ENCODE measurements around the gene CARD14.
"Not testable (repeated sequence)": the region's sequence is repeated elsewhere in the genome, so short reads cannot be mapped to it uniquely, and the experiment has no call there.

CARD14 gene

DNA sequence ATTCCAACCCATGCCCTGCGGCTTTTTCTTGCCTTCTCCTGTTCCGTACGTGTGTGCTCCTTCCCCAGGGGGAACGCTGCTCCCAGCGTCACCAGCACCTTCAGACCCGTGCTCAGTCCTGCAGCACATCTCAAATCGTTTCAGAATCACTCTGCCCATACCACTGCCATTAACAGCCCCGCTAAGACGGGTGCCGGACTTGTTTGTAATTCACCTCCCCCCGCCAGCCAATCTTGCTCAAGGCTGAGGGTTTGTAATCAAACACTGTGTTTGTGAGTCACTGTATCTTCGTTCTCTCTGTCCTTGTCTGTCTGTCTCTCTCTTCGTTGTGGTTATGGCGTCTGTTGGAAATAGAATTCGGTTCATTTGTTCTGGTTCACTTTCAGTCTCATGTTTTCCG lies 17.3 kb downstream of the CARD14 start:
- Mint-ChIP-seq H3K27ac (no peak overlapping the region), H3K9me3 (ENCODE audit: low read depth) (no peaks in the 10 kb centered on the region), H3K36me3 (no peaks in the 10 kb centered on the region), H3K4me3 (no peak overlapping the region), H3K27me3 (peaks cover 2% of the 10 kb centered on the region), H3K4me1 (ENCODE audit: low read depth) (no peaks in the 10 kb centered on the region)

DNA sequence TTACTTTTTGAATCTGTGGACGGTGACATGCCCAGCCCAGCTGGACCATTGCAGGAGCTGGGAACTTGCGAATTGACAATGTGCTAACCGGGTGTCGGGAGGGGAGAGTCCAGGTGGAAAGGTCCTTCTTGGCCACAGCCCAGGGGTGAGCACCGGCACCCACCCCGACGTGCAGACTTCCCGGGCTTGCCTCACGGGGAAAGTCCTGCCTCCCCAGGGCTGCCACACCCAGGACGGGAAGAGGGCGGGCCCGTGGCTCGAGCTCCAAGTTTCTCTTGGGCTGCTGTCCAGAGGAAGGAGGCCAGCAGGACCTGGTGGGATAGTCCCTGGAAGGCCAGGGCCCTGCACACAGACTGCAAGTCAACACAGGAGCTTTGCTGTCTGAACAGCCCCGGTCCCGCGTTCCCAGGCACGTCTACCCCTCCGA lies 17.7 kb downstream of the CARD14 start:
- H3K27me3 Mint-ChIP-seq: peaks cover 2% of the 10 kb centered on the region

DNA sequence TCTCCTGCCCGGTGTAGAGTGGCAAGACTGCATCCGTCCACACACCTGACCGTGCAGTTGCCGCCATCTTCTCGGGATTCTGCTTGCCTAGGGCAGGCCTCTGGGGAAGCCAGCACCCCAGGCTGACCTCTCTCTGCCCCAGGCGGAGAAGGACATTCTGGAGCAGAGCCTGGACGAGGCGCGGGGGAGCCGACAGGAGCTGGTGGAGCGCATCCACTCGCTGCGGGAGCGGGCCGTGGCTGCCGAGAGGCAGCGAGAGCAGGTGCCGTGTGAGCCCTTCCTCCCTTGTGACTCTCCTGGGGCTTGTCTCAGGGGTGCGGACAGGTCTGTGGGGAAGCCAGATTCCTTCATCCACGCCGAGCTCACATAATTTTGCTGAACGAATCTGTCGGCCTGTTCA lies 19.8 kb downstream of the CARD14 start:
- Mint-ChIP-seq H3K4me3 (no peak overlapping the region), H3K36me3 (no peaks in the 10 kb centered on the region), H3K27me3 (peaks cover 2% of the 10 kb centered on the region), H3K4me1 (ENCODE audit: low read depth) (no peaks in the 10 kb centered on the region), H3K9me3 (ENCODE audit: low read depth) (no peaks in the 10 kb centered on the region), H3K27ac (no peak overlapping the region)

More for the DNA sequence above, 17.7 kb downstream of the CARD14 start:
- Mint-ChIP-seq H3K9me3 (ENCODE audit: low read depth) (no peaks in the 10 kb centered on the region), H3K36me3 (no peaks in the 10 kb centered on the region), H3K4me3 (no peak overlapping the region), H3K4me1 (ENCODE audit: low read depth) (no peaks in the 10 kb centered on the region), H3K27ac (no peak overlapping the region)

DNA sequence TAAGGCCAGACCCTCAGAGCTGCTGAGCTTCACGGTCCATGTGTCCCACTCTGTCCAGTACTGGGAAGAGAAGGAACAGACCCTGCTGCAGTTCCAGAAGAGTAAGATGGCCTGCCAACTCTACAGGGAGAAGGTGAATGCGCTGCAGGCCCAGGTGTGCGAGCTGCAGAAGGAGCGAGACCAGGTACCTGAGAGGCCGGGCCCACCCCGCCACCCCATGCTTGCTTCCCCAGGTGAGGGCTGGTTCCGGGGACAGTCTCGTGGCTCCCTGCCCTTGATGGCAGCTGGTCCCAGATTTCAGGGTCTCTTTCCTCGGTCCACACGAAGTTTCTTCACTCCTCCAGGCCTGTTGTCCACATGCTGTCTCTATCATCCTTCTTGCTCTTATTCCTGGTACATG lies 20.9 kb downstream of the CARD14 start:
- no peaks in the 10 kb centered on the region for H3K36me3 Mint-ChIP-seq
- H3K27me3 Mint-ChIP-seq: peaks cover 2% of the 10 kb centered on the region
- H3K27ac Mint-ChIP-seq: no peak overlapping the region
- H3K9me3 Mint-ChIP-seq (ENCODE audit: low read depth): no peaks in the 10 kb centered on the region
- no peaks in the 10 kb centered on the region for H3K4me1 Mint-ChIP-seq (ENCODE audit: low read depth)
- no peak overlapping the region for H3K4me3 Mint-ChIP-seq

DNA sequence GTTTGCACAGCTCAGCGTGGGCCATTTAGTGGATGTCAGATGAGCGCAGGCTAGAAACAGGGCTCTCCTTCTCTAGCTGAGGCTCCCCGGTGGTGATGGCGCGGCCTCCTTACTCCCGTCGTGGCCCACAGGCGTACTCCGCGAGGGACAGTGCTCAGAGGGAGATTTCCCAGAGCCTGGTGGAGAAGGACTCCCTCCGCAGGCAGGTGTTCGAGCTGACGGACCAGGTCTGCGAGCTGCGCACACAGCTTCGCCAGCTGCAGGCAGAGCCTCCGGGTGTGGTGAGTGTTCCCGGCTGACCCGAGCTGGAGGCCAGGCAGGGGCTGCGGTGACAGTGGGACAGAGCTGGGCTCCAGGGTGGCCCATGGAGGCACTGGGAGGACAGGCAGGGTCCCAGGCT lies 21.4 kb downstream of the CARD14 start:
- Mint-ChIP-seq H3K9me3 (ENCODE audit: low read depth) (no peaks in the 10 kb centered on the region), H3K27me3 (peaks cover 2% of the 10 kb centered on the region), H3K4me1 (ENCODE audit: low read depth) (no peaks in the 10 kb centered on the region), H3K4me3 (no peak overlapping the region), H3K27ac (no peak overlapping the region), H3K36me3 (no peaks in the 10 kb centered on the region)

DNA sequence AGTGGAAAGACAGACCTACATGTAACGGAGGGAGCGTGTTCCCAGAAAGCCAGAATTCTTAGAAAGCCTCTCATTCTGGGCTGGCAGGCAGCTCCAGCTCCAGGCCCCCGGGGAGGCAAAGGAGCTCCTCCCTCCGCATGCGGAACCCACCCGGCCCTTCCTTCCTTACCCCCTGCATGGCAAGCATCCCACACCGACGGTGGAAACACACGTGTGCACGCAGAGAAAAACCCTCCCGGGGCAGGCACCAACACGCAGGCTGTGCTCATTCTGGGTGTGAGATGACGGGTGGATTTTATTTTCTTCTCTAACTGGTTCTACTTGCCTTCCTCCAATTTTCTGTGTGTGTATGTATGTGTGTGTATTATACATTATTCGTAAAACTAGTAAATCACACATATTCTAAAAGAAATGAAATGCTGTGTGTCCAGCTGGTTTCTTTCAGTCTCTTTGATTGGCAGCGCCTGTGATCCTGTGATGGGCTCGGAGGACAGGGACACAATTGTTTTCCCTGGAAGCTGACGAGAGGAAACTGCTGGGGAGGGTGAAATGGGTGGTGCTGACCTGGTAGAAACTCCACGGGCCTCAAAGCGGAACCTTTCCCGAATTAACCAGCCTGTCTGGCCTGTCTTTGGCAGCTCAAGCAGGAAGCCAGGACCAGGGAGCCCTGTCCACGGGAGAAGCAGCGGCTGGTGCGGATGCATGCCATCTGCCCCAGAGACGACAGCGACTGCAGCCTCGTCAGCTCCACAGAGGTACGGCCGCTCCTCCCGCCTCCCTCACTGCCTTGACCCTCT lies 22.2 kb downstream of the CARD14 start:
- H3K36me3 Mint-ChIP-seq: no peaks in the 10 kb centered on the region
- no peak overlapping the region for H3K27ac Mint-ChIP-seq
- no peaks in the 10 kb centered on the region for H3K4me1 Mint-ChIP-seq (ENCODE audit: low read depth)
- peaks cover 2% of the 10 kb centered on the region for H3K27me3 Mint-ChIP-seq
- H3K9me3 Mint-ChIP-seq (ENCODE audit: low read depth): no peaks in the 10 kb centered on the region
- H3K4me3 Mint-ChIP-seq: no peak overlapping the region

DNA sequence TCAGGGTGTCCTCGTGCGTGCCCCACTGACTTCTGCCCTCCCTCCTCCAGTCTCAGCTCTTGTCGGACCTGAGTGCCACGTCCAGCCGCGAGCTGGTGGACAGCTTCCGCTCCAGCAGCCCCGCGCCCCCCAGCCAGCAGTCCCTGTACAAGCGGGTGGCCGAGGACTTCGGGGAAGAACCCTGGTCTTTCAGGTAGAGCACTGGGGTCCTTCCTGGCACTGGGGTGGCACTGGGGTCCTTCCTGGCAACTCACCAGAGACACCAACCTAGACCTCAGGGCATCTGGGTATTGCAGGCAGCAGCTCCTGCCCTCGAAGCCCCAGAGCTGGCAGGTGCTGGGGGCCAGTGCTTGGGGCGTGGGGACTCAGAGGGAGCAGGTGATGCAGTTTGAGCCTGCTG lies 25.3 kb downstream of the CARD14 start:
- Mint-ChIP-seq H3K27me3 (peaks cover 2% of the 10 kb centered on the region), H3K4me3 (no peak overlapping the region), H3K36me3 (no peaks in the 10 kb centered on the region), H3K9me3 (ENCODE audit: low read depth) (no peaks in the 10 kb centered on the region), H3K4me1 (ENCODE audit: low read depth) (no peaks in the 10 kb centered on the region), H3K27ac (no peak overlapping the region)

DNA sequence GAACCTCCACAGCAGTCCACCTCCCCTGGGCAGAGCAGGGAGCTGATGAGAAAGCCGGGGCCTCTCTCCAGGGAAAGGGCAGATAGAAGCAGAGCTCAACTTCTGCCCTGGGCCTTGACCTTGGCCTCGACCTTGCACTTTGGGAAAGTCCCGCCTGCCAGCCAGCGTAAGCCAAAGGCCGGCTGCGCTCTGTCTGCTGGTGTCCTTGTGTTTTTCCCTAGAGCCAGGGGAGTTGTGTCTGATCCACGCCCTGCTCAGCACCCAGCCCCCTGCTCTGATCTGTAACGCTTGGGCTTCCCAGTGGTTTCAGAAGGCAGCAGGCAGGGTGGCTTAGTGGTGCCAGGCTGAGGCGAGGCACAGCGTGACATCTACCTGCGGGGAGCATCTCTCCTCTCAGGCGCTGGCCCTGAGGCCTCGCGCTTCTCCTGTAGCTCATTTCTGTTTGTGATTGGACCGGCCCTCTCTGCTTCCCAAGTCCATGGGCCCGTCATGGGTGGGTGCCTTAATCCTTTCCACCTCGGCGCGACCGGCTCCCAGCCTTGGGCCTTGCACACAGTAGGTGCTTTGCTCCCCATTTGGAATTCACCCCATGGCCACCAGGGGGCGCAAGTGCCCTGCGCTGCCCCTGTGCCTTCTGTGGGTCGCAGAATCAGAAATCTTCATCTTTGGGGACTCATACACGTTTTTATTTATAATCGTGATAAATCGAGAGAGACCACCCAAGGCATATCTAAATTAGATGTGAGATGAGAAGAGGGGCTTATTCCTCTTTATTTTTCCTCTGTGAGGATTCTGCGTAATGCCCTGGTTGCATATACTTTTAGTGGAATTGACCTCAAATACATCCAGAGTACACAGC lies 26.1 kb downstream of the CARD14 start:
- Mint-ChIP-seq H3K4me1 (ENCODE audit: low read depth) (no peaks in the 10 kb centered on the region), H3K36me3 (no peaks in the 10 kb centered on the region), H3K4me3 (no peak overlapping the region), H3K9me3 (ENCODE audit: low read depth) (no peaks in the 10 kb centered on the region), H3K27ac (peak overlapping the region; percentile 29), H3K27me3 (peaks cover 2% of the 10 kb centered on the region)

DNA sequence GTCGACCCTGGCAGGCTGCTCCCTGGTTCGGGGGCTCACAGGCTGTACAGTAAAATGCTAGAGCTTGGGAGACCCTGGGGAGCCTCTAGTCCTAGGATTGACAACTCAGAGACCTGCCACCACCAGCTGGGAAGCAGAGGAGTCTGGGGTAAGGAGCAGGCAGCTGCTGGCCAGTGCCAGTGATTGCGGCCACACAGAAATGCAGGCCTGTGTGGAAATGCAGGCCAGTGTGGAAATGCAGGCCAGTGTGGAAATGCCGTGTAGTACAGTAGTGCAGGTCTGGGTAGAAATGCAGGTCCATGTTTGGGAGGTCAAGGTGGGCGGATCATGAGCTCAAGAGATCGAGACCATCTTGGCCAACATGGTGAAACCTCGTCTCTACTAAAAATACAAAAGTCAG lies 26.8 kb downstream of the CARD14 start:
- no peak overlapping the region for H3K27ac Mint-ChIP-seq
- no peaks in the 10 kb centered on the region for H3K36me3 Mint-ChIP-seq
- no peak overlapping the region for H3K4me3 Mint-ChIP-seq
- no peaks in the 10 kb centered on the region for H3K9me3 Mint-ChIP-seq (ENCODE audit: low read depth)
- no peaks in the 10 kb centered on the region for H3K4me1 Mint-ChIP-seq (ENCODE audit: low read depth)
- peaks cover 2% of the 10 kb centered on the region for H3K27me3 Mint-ChIP-seq

DNA sequence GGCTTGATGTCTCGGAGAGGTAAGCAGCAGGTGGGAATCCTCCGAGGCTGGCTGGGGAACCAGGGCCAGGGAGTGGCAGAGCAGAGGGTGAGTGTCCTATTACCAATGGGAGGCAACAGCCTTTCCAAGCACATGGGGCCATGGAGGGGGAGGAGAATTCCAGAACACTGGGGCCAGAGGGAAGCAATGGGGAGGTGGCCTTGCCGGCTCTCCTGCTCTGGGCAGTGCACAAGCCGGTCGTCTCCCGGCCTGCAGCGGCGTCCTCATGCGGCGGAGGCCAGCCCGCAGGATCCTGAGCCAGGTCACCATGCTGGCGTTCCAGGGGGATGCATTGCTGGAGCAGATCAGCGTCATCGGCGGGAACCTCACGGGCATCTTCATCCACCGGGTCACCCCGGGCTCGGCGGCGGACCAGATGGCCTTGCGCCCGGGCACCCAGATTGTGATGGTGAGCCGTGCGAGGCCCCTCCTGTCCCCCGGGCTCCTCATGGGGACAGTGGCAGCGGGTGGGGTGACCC lies 28.4 kb downstream of the CARD14 start:
- no peak overlapping the region for H3K27ac Mint-ChIP-seq
- H3K36me3 Mint-ChIP-seq: no peaks in the 10 kb centered on the region
- H3K4me3 Mint-ChIP-seq: no peak overlapping the region
- H3K4me1 Mint-ChIP-seq (ENCODE audit: low read depth): no peaks in the 10 kb centered on the region
- H3K9me3 Mint-ChIP-seq (ENCODE audit: low read depth): no peaks in the 10 kb centered on the region
- H3K27me3 Mint-ChIP-seq: no peaks in the 10 kb centered on the region

DNA sequence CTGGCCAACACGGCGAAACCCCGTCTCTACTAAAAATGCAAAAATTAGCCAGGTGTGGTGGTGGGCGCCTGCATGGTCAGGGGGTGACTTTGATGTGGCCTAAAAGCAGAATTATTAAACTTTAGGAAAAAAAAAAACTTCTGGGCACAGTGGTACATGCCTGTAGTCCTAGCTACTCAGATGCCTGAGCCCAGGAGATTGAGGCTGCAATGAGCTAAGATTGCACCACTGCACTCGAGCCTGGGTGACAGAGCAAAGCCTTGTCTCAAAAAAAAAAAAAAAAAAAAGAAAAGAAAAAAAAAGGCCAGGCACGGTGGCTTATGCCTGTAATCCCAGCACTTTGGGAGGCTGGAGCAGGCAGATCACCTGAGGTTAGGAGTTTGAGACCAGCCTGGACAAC lies 29.5 kb downstream of the CARD14 start:
- not testable (repeated sequence) for H3K27me3 Mint-ChIP-seq; H3K4me1 Mint-ChIP-seq (ENCODE audit: low read depth); H3K4me3 Mint-ChIP-seq; H3K9me3 Mint-ChIP-seq (ENCODE audit: low read depth); H3K36me3 Mint-ChIP-seq; H3K27ac Mint-ChIP-seq

DNA sequence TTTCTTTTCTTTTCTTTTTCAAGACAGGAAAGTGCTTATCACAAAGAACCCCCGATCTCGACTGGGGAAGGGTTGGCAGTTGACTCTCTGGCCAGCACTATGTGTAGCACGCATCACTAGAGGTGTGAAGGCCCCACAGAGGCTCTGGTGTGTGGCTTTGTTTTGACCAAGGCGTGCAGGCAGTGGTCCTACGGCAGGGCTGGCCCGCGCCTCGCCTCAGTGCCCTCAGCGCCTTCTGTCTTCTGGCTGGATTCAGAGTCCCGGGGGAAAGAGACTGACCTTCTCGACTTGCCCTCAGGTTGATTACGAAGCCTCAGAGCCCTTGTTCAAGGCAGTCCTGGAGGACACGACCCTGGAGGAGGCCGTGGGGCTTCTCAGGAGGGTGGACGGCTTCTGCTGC lies 31.6 kb downstream of the CARD14 start:
- H3K9me3 Mint-ChIP-seq (ENCODE audit: low read depth): no peaks in the 10 kb centered on the region
- H3K4me3 Mint-ChIP-seq: no peak overlapping the region
- no peaks in the 10 kb centered on the region for H3K27me3 Mint-ChIP-seq
- H3K36me3 Mint-ChIP-seq: no peaks in the 10 kb centered on the region
- no peaks in the 10 kb centered on the region for H3K4me1 Mint-ChIP-seq (ENCODE audit: low read depth)
- no peak overlapping the region for H3K27ac Mint-ChIP-seq

DNA sequence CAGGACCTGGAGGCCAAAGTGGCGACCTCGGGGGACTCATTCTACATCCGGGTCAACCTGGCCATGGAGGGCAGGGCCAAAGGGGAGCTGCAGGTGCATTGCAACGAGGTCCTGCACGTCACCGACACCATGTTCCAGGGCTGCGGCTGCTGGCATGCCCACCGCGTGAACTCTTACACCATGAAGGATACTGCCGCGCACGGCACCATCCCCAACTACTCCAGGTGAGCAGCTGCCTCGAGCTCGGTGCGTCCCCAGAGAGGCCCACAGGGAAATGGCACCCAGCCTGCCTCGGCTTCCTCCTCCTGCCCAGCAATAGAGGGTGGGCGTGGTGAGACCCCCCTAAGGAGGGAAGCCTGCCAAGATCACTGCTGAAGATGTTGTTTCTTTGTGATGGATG lies 32.4 kb downstream of the CARD14 start:
- Mint-ChIP-seq H3K27ac (no peak overlapping the region), H3K9me3 (ENCODE audit: low read depth) (no peaks in the 10 kb centered on the region), H3K27me3 (no peaks in the 10 kb centered on the region)

DNA sequence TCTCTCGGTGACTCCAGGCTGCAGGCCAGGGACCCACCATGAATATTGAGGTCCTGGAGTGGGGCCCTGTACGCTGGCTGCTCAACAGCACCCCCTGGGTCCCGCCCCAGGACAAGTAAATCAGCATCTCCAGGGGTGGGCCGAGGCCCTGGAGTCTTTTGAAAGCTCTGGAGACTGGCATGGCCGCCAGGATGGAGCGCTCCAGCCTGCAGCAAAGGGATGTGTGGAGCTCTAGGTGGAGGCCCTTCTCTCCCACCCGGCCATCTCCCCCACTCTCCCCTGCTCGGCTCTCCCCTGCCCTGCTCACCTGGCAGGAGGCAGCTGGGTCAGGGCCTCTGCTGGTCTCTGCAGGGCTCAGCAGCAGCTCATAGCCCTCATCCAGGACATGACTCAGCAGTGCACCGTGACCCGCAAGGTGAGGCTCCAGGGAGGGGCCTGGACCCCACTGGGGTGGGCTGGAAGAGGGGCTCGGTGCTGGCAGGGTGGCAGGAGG lies 33.7 kb downstream of the CARD14 start:
- Mint-ChIP-seq H3K27ac (no peak overlapping the region), H3K27me3 (no peaks in the 10 kb centered on the region)

More for the DNA sequence above, 32.4 kb downstream of the CARD14 start:
- Mint-ChIP-seq H3K4me1 (ENCODE audit: low read depth) (no peaks in the 10 kb centered on the region), H3K4me3 (no peak overlapping the region), H3K36me3 (no peaks in the 10 kb centered on the region)

More for the DNA sequence above, 33.7 kb downstream of the CARD14 start:
- Mint-ChIP-seq H3K36me3 (no peaks in the 10 kb centered on the region), H3K9me3 (ENCODE audit: low read depth) (no peaks in the 10 kb centered on the region), H3K4me1 (ENCODE audit: low read depth) (no peaks in the 10 kb centered on the region), H3K4me3 (no peak overlapping the region)
